ENCODE data around the gene GRID2.

DNA sequence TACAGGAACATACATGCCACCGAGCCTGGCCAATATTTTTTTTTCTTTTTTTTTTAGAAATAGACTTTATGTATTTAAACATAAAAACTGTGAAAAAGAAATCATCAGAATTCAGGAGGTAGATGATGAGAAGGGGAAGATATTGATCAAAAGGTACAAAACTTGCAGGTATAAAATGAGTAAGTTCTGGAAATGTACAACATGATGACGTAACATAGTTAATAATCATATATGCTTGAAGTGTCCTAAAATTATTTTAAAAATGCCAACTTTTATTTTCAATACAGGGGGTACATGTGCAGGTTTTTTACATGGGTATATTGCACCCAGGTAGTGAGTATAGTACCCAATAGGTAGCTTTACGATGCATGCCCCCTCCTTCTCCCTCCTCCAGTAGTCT is 337.6 kb downstream of the GRID2 start:
- TF ChIP-seq TAF1 (IDR thresholded peaks at IDR 0.05; ENCODE audit: low read depth) = no peak
- TF ChIP-seq, protein P1, sequence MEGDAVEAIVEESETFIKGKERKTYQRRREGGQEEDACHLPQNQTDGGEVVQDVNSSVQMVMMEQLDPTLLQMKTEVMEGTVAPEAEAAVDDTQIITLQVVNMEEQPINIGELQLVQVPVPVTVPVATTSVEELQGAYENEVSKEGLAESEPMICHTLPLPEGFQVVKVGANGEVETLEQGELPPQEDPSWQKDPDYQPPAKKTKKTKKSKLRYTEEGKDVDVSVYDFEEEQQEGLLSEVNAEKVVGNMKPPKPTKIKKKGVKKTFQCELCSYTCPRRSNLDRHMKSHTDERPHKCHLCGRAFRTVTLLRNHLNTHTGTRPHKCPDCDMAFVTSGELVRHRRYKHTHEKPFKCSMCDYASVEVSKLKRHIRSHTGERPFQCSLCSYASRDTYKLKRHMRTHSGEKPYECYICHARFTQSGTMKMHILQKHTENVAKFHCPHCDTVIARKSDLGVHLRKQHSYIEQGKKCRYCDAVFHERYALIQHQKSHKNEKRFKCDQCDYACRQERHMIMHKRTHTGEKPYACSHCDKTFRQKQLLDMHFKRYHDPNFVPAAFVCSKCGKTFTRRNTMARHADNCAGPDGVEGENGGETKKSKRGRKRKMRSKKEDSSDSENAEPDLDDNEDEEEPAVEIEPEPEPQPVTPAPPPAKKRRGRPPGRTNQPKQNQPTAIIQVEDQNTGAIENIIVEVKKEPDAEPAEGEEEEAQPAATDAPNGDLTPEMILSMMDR (IDR thresholded peaks at IDR 0.05; ENCODE audit: poor library complexity, severe bottlenecking) = no peak
- TF ChIP-seq, protein P2, sequence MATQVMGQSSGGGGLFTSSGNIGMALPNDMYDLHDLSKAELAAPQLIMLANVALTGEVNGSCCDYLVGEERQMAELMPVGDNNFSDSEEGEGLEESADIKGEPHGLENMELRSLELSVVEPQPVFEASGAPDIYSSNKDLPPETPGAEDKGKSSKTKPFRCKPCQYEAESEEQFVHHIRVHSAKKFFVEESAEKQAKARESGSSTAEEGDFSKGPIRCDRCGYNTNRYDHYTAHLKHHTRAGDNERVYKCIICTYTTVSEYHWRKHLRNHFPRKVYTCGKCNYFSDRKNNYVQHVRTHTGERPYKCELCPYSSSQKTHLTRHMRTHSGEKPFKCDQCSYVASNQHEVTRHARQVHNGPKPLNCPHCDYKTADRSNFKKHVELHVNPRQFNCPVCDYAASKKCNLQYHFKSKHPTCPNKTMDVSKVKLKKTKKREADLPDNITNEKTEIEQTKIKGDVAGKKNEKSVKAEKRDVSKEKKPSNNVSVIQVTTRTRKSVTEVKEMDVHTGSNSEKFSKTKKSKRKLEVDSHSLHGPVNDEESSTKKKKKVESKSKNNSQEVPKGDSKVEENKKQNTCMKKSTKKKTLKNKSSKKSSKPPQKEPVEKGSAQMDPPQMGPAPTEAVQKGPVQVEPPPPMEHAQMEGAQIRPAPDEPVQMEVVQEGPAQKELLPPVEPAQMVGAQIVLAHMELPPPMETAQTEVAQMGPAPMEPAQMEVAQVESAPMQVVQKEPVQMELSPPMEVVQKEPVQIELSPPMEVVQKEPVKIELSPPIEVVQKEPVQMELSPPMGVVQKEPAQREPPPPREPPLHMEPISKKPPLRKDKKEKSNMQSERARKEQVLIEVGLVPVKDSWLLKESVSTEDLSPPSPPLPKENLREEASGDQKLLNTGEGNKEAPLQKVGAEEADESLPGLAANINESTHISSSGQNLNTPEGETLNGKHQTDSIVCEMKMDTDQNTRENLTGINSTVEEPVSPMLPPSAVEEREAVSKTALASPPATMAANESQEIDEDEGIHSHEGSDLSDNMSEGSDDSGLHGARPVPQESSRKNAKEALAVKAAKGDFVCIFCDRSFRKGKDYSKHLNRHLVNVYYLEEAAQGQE (IDR thresholded peaks at IDR 0.05; ENCODE audit: borderline replicate concordance) = no peak
- no peak for TF ChIP-seq EP300 (conservative IDR thresholded peaks at IDR 0.05; ENCODE audit: poor library complexity, severe bottlenecking)
- no peak for TF ChIP-seq EZH2 (IDR thresholded peaks at IDR 0.05; ENCODE audit: borderline replicate concordance, insufficient read depth, low read length, poor library complexity, severe bottlenecking)
- no peak for TF ChIP-seq POLR2AphosphoS5 (IDR thresholded peaks at IDR 0.05)
- TF ChIP-seq RAD21 (conservative IDR thresholded peaks at IDR 0.05) = no peak
- no peak for TF ChIP-seq MXI1 (conservative IDR thresholded peaks at IDR 0.05; ENCODE audit: poor library complexity, severe bottlenecking)

Data from neural cell (in vitro differentiated cells).